H7 (cell line): ENCODE measurements around the gene PRUNE1. TPM values are rescaled to one million over a fixed set of nuclear protein-coding genes. Genes with fewer than 3 reads are reported as not detected.
A peak's percentile ranks its signal among the peaks of the same experiment; 100 is the strongest.

Experiments used
- DNase-seq: peaks from one replicate; pipeline ENCODE4 v3.0.0; 2012
- H3K27me3 ChIP-seq: 2 replicates; pipeline ENCODE4 v1.6.0; 2011; ENCODE audit warnings: mild to moderate bottlenecking, low read length; ENCODE audit not compliant: control insufficient read depth, insufficient read depth
- H3K36me3 ChIP-seq: replicated peaks from 2 replicates; pipeline ENCODE4 v1.5.1; 2011; ENCODE audit warnings: low read length; ENCODE audit not compliant: control insufficient read depth, insufficient read depth
- H3K4me3 ChIP-seq: 2 replicates; pipeline ENCODE4 v1.5.1; 2011; ENCODE audit warnings: low read depth, mild to moderate bottlenecking, control low read depth, low read length, moderate library complexity; ENCODE audit not compliant: insufficient read depth
- total RNA-seq: library from RNA; depleted of rRNA; stranded (reverse); fragments of >200 nt; shearing (Covaris generic); gene quantifications from 2 replicates; pipeline ENCODE4 v1.2.3, GENCODE V29; 2014

PRUNE1 gene
- total RNA-seq, 1 experiment from 2014 or later: 33.5 TPM

GRCh38 chr1:151043163-151043562 lies 34.9 kb downstream of the PRUNE1 start:
- no peaks in the 10 kb centered on the region for H3K27me3 ChIP-seq
- DNase-seq: no peak
- H3K4me3 ChIP-seq: no peak overlapping the region
- no peaks in the 10 kb centered on the region for H3K36me3 ChIP-seq

GRCh38 chr1:151047591-151047924 lies 39.3 kb downstream of the PRUNE1 start, which contains the start of gene C1orf56:
C1orf56 (plus strand) TSS chr1:151047751; CDS start chr1:151047848, 97 bp downstream.
- Histone ChIP-seq H3K36me3 (peaks cover 5% of the 10 kb centered on the region), H3K27me3 (no peaks in the 10 kb centered on the region), H3K4me3 (peak within 1 kb of the TSS; percentile 64)
- DNase-seq: peak; percentile 98

DNA sequence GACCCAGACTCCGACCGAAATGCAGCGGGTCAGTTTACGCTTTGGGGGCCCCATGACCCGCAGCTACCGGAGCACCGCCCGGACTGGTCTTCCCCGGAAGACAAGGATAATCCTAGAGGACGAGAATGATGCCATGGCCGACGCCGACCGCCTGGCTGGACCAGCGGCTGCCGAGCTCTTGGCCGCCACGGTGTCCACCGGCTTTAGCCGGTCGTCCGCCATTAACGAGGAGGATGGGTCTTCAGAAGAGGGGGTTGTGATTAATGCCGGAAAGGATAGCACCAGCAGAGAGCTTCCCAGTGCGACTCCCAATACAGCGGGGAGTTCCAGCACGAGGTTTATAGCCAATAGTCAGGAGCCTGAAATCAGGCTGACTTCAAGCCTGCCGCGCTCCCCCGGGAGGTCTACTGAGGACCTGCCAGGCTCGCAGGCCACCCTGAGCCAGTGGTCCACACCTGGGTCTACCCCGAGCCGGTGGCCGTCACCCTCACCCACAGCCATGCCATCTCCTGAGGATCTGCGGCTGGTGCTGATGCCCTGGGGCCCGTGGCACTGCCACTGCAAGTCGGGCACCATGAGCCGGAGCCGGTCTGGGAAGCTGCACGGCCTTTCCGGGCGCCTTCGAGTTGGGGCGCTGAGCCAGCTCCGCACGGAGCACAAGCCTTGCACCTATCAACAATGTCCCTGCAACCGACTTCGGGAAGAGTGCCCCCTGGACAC lies 39.8 kb downstream of the PRUNE1 start:
- Histone ChIP-seq H3K4me3 (peak overlapping the region; percentile 64), H3K36me3 (peaks cover 10% of the 10 kb centered on the region), H3K27me3 (no peaks in the 10 kb centered on the region)
- peak; percentile 82 for DNase-seq

GRCh38 chr1:151048645-151049032 lies 40.4 kb downstream of the PRUNE1 start:
- Histone ChIP-seq H3K27me3 (no peaks in the 10 kb centered on the region), H3K36me3 (peaks cover 12% of the 10 kb centered on the region), H3K4me3 (peak overlapping the region; percentile 64)
- DNase-seq: peak; percentile 91

DNA sequence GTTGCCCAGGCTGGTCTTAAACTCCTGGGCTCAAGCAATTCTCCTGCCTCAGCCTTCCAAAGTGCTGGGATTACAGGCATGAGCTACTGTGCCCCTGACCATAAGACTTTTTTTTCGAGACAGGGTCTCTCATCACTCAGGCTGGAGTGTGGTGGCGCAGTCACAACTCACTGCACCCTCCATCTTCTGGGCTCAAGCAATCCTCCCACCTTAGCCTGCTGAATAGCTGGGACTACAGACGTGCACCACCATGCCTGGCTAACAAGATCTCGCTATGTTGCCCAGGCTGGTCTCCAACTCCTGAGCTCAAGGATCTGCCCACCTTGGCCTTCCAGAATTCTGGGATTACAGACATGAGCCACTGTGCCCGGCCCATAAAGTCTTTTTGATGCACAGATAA lies 41.2 kb downstream of the PRUNE1 start:
- Histone ChIP-seq H3K36me3 (peaks cover 17% of the 10 kb centered on the region), H3K4me3 (no peak overlapping the region), H3K27me3 (no peaks in the 10 kb centered on the region)
- DNase-seq: no peak

GRCh38 chr1:151050051-151050688 lies 41.9 kb downstream of the PRUNE1 start:
- Histone ChIP-seq H3K36me3 (peaks cover 24% of the 10 kb centered on the region), H3K27me3 (no peaks in the 10 kb centered on the region), H3K4me3 (no peak overlapping the region)
- no peak for DNase-seq

GRCh38 chr1:151051356-151052009 lies 43.2 kb downstream of the PRUNE1 start:
- peaks cover 31% of the 10 kb centered on the region for H3K36me3 ChIP-seq
- no peak for DNase-seq
- no peaks in the 10 kb centered on the region for H3K27me3 ChIP-seq
- H3K4me3 ChIP-seq: no peak overlapping the region

- no peak for DNase-seq
- Histone ChIP-seq H3K36me3 (peaks cover 33% of the 10 kb centered on the region), H3K4me3 (no peak overlapping the region), H3K27me3 (no peaks in the 10 kb centered on the region)
Measured at GRCh38 chr1:151054971-151055547, 46.8 kb downstream of the PRUNE1 start.

- H3K4me3 ChIP-seq: no peak overlapping the region
- no peak for DNase-seq
- H3K27me3 ChIP-seq: no peaks in the 10 kb centered on the region
- peaks cover 33% of the 10 kb centered on the region for H3K36me3 ChIP-seq
Measured at GRCh38 chr1:151055581-151055980, 47.3 kb downstream of the PRUNE1 start.

- no peak for DNase-seq
- peaks cover 33% of the 10 kb centered on the region for H3K36me3 ChIP-seq
- no peak overlapping the region for H3K4me3 ChIP-seq
- H3K27me3 ChIP-seq: no peaks in the 10 kb centered on the region
Measured at GRCh38 chr1:151056149-151056548, 47.9 kb downstream of the PRUNE1 start.

DNA sequence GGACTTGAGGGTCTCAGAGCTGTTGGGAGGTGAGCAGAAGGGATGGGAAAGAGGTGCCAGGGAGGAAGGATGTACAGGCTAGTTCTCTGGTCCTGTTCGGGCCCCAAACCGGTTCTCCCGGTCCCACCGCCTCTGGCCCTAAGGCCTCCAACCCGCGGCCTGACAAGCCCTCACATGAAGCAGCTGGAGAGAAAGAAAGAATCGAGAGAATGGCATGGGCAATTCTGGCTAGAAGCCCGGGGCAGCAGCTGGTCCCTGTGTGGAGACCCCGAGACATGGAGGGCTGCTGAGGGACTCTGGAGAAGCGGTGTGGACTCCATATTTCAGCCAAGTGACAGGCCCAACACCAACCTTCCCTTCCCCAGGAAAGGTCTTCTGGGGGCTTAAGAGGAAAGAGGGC lies 50.4 kb downstream of the PRUNE1 start:
- Histone ChIP-seq H3K4me3 (peak overlapping the region; percentile 93), H3K36me3 (peaks cover 20% of the 10 kb centered on the region), H3K27me3 (no peaks in the 10 kb centered on the region)
- DNase-seq: peak; percentile 49

GRCh38 chr1:151059109-151060006 lies 51.1 kb downstream of the PRUNE1 start, which contains the start of gene CDC42SE1:
CDC42SE1 (minus strand) TSS chr1:151059622; CDS start chr1:151055730, 3,892 bp downstream.
- peak; percentile 95 for DNase-seq
- peaks cover 16% of the 10 kb centered on the region for H3K36me3 ChIP-seq
- H3K4me3 ChIP-seq: peak within 1 kb of the TSS; percentile 93
- no peaks in the 10 kb centered on the region for H3K27me3 ChIP-seq

GRCh38 chr1:151060007-151060656 lies 51.9 kb downstream of the PRUNE1 start, which contains the start of gene MLLT11:
MLLT11 (plus strand) TSS chr1:151060397; CDS start chr1:151067225, 6,828 bp downstream.
- Histone ChIP-seq H3K27me3 (no peaks in the 10 kb centered on the region), H3K36me3 (peaks cover 9% of the 10 kb centered on the region), H3K4me3 (peak within 1 kb of the TSS; percentile 93)
- DNase-seq: peak; percentile 90
